ENCODE data around the gene MCTP1. TPM values are rescaled to one million over a fixed set of nuclear protein-coding genes. Genes with fewer than 3 reads are reported as not detected.

Gene MCTP1
- total RNA-seq, 1 donor from 2014 or later: not detected

GRCh38 chr5:95070866-95071265 lies 214.0 kb downstream of the MCTP1 start:
- Mint-ChIP-seq H3K4me3 (no peak overlapping the region), H3K4me1 (ENCODE audit: low read depth) (peaks cover 6% of the 10 kb centered on the region), H3K9me3 (no peaks in the 10 kb centered on the region), H3K27ac (no peak overlapping the region), H3K36me3 (ENCODE audit: low read depth) (no peaks in the 10 kb centered on the region), H3K27me3 (ENCODE audit: insufficient read depth) (peaks cover 3% of the 10 kb centered on the region)
- DNase-seq (ENCODE audit: low spot score): no peak
- intact Hi-C loops (cut with micrococcal nuclease): no loop called here

- DNase-seq (ENCODE audit: low spot score): no peak
- H3K4me3 Mint-ChIP-seq: no peak overlapping the region
- intact Hi-C loops (cut with micrococcal nuclease): no loop called here
- H3K9me3 Mint-ChIP-seq: no peaks in the 10 kb centered on the region
- H3K36me3 Mint-ChIP-seq (ENCODE audit: low read depth): no peaks in the 10 kb centered on the region
- H3K27ac Mint-ChIP-seq: no peak overlapping the region
- peaks cover 6% of the 10 kb centered on the region for H3K4me1 Mint-ChIP-seq (ENCODE audit: low read depth)
- peaks cover 3% of the 10 kb centered on the region for H3K27me3 Mint-ChIP-seq (ENCODE audit: insufficient read depth)
Measured at GRCh38 chr5:95070453-95070852, 214.4 kb downstream of the MCTP1 start.

DNA sequence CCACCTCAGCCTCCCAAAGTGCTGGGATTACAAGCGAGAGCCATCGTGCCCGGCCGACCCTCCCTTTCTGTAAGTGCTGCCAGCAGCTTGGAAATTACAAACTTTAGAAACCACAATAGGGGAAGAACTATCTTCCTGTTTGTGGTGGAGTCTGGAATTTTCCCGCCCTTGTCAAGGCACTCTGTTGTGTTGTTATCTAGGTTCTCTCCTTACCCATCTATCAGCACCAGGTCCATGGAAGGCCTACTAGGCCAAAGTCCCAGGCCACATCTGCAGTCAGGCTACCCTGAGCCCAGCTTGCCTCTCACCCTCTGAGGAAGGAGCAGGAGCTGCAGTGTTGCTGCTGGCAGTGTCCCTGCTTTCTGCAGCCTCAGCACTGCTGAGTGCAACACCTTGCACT lies 214.9 kb downstream of the MCTP1 start:
- DNase-seq (ENCODE audit: low spot score): no peak
- peaks cover 6% of the 10 kb centered on the region for H3K4me1 Mint-ChIP-seq (ENCODE audit: low read depth)
- intact Hi-C loops (cut with micrococcal nuclease): no loop called here
- H3K27me3 Mint-ChIP-seq (ENCODE audit: insufficient read depth): peaks cover 3% of the 10 kb centered on the region
- H3K9me3 Mint-ChIP-seq: no peaks in the 10 kb centered on the region
- no peaks in the 10 kb centered on the region for H3K36me3 Mint-ChIP-seq (ENCODE audit: low read depth)
- no peak overlapping the region for H3K4me3 Mint-ChIP-seq
- H3K27ac Mint-ChIP-seq: no peak overlapping the region

- Mint-ChIP-seq H3K27me3 (ENCODE audit: insufficient read depth) (peaks cover 3% of the 10 kb centered on the region), H3K36me3 (ENCODE audit: low read depth) (no peaks in the 10 kb centered on the region), H3K4me3 (no peak overlapping the region), H3K27ac (no peak overlapping the region), H3K4me1 (ENCODE audit: low read depth) (peaks cover 6% of the 10 kb centered on the region), H3K9me3 (no peaks in the 10 kb centered on the region)
- intact Hi-C loops (cut with micrococcal nuclease): no loop called here
- DNase-seq (ENCODE audit: low spot score): no peak
Measured at GRCh38 chr5:95069021-95069420, 215.9 kb downstream of the MCTP1 start.

- H3K27me3 Mint-ChIP-seq (ENCODE audit: insufficient read depth): peaks cover 3% of the 10 kb centered on the region
- intact Hi-C loops (cut with micrococcal nuclease): no loop called here
- H3K9me3 Mint-ChIP-seq: no peaks in the 10 kb centered on the region
- no peaks in the 10 kb centered on the region for H3K36me3 Mint-ChIP-seq (ENCODE audit: low read depth)
- peaks cover 6% of the 10 kb centered on the region for H3K4me1 Mint-ChIP-seq (ENCODE audit: low read depth)
- no peak overlapping the region for H3K27ac Mint-ChIP-seq
- no peak for DNase-seq (ENCODE audit: low spot score)
- no peak overlapping the region for H3K4me3 Mint-ChIP-seq
Measured at GRCh38 chr5:95068289-95068910, 216.5 kb downstream of the MCTP1 start.

DNA sequence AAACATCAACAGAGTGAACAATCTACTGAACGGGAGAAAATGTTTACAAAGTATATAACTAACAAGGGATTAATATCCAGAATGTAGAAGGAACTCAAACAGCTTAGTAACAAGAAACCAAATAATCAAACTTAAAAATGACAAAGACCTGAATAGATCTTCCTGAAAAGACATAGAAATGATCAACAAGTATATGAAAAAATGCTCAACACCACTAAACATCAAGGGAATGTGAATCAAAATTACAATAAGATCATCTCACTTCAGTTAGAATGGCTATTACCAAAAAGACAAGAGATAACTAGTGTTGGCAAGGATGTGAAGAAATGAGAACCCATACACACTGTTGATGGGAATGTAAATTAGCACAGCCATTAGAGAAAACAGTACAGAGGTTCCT lies 218.8 kb downstream of the MCTP1 start:
- peaks cover 6% of the 10 kb centered on the region for H3K4me1 Mint-ChIP-seq (ENCODE audit: low read depth)
- H3K9me3 Mint-ChIP-seq: no peaks in the 10 kb centered on the region
- no peak overlapping the region for H3K27ac Mint-ChIP-seq
- intact Hi-C loops (cut with micrococcal nuclease): no loop called here
- H3K4me3 Mint-ChIP-seq: no peak overlapping the region
- H3K36me3 Mint-ChIP-seq (ENCODE audit: low read depth): no peaks in the 10 kb centered on the region
- H3K27me3 Mint-ChIP-seq (ENCODE audit: insufficient read depth): peaks cover 3% of the 10 kb centered on the region
- no peak for DNase-seq (ENCODE audit: low spot score)

- no peak overlapping the region for H3K4me3 Mint-ChIP-seq
- H3K27ac Mint-ChIP-seq: no peak overlapping the region
- no peaks in the 10 kb centered on the region for H3K9me3 Mint-ChIP-seq
- intact Hi-C loops (cut with micrococcal nuclease): no loop called here
- DNase-seq (ENCODE audit: low spot score): no peak
- H3K36me3 Mint-ChIP-seq (ENCODE audit: low read depth): no peaks in the 10 kb centered on the region
- H3K4me1 Mint-ChIP-seq (ENCODE audit: low read depth): no peaks in the 10 kb centered on the region
- peaks cover 2% of the 10 kb centered on the region for H3K27me3 Mint-ChIP-seq (ENCODE audit: insufficient read depth)
Measured at GRCh38 chr5:95063492-95063891, 221.4 kb downstream of the MCTP1 start.

DNA sequence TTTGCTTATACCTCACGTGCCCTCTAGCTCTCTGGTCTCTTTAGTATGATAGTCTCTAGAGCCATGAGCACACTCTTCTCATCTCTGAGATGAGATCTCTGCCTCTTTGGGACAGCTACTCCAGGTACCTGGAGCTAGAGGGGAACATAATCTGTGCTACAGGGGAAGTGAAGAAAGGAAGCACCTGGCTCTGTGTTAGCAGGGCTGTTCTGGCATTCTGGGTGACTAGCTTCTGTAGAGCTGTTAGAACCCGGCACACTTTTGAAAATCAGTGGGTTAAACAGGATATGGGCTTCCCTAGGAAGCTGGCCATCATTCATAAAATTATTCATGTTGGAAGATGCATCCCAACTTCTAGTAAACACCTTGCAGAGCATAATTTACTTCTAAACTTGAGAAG lies 224.8 kb downstream of the MCTP1 start:
- DNase-seq (ENCODE audit: low spot score): no peak
- Mint-ChIP-seq H3K36me3 (ENCODE audit: low read depth) (no peaks in the 10 kb centered on the region), H3K9me3 (no peaks in the 10 kb centered on the region), H3K4me1 (ENCODE audit: low read depth) (no peaks in the 10 kb centered on the region), H3K27me3 (ENCODE audit: insufficient read depth) (peaks cover 2% of the 10 kb centered on the region), H3K27ac (no peak overlapping the region), H3K4me3 (no peak overlapping the region)
- intact Hi-C loops (cut with micrococcal nuclease): no loop called here

DNA sequence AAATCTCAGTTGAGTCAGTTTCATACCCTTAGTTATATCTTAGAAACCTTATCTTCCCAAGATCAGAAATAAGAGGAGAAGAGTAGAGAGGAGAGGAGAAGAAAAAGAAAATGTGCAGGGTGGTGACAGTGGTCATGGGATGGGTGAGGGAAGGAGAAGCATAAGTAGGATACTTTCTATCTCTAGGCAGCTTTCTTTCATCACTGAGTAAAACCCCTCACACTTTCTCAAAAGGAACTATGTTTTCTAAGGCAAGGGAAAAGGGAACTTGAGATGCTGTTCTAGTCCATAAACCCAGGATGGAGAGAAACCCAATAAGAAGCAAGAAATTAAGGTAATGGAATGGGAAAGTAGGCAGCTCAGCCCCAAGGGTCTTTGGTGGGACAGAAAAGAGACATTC lies 225.3 kb downstream of the MCTP1 start:
- Mint-ChIP-seq H3K9me3 (no peaks in the 10 kb centered on the region), H3K27me3 (ENCODE audit: insufficient read depth) (peaks cover 2% of the 10 kb centered on the region), H3K4me3 (no peak overlapping the region), H3K27ac (no peak overlapping the region), H3K36me3 (ENCODE audit: low read depth) (no peaks in the 10 kb centered on the region), H3K4me1 (ENCODE audit: low read depth) (no peaks in the 10 kb centered on the region)
- intact Hi-C loops (cut with micrococcal nuclease): no loop called here
- DNase-seq (ENCODE audit: low spot score): no peak

GRCh38 chr5:95057615-95058014 lies 227.3 kb downstream of the MCTP1 start:
- DNase-seq (ENCODE audit: low spot score): no peak
- Mint-ChIP-seq H3K4me3 (no peak overlapping the region), H3K9me3 (no peaks in the 10 kb centered on the region), H3K4me1 (ENCODE audit: low read depth) (no peaks in the 10 kb centered on the region), H3K36me3 (ENCODE audit: low read depth) (no peaks in the 10 kb centered on the region), H3K27ac (no peak overlapping the region), H3K27me3 (ENCODE audit: insufficient read depth) (peaks cover 2% of the 10 kb centered on the region)
- intact Hi-C loops (cut with micrococcal nuclease): no loop called here

DNA sequence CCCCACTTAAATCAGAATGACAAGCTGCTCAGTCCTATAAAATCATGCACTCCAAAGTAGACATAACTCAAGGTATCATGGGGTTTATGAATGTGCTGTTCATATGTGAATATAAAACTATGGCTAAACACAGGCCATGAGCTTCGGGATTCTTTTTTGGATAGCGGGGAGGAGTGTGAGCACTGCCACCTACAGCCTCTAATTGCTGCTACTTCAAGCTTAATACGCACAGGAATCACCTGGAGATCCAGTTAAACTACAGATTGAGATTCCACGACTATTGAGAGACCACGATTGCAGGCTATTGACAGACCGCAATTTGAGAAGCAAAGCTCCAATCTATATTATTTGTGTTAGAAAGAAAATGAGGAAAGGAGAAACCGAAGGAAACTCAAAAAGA lies 231.6 kb downstream of the MCTP1 start:
- Mint-ChIP-seq H3K4me3 (no peak overlapping the region), H3K27ac (no peak overlapping the region), H3K4me1 (ENCODE audit: low read depth) (no peaks in the 10 kb centered on the region), H3K9me3 (no peaks in the 10 kb centered on the region), H3K36me3 (ENCODE audit: low read depth) (no peaks in the 10 kb centered on the region), H3K27me3 (ENCODE audit: insufficient read depth) (no peaks in the 10 kb centered on the region)
- intact Hi-C loops (cut with micrococcal nuclease): no loop called here
- no peak for DNase-seq (ENCODE audit: low spot score)

DNA sequence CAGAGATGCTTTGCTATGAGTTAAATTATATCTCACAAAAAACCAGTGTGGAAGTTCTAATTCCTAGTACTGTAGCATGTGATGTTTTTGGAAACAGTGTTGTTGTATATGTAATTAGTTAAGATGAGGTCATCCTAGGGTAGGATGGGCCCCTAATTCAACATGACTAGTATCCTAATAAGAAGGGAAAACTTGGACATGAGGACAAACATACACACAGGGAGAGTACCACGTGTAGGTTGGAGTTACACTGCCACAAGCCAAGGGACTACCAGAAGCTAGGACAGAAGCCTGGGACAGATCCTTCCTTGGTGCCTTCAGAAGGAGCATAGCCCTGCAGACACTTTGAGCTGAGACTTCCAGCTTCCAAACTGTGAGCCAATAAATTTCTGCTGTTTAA lies 234.2 kb downstream of the MCTP1 start:
- no peaks in the 10 kb centered on the region for H3K36me3 Mint-ChIP-seq (ENCODE audit: low read depth)
- H3K9me3 Mint-ChIP-seq: no peaks in the 10 kb centered on the region
- no peak overlapping the region for H3K4me3 Mint-ChIP-seq
- no peaks in the 10 kb centered on the region for H3K4me1 Mint-ChIP-seq (ENCODE audit: low read depth)
- DNase-seq (ENCODE audit: low spot score): no peak
- intact Hi-C loops (cut with micrococcal nuclease): no loop called here
- H3K27ac Mint-ChIP-seq: no peak overlapping the region
- H3K27me3 Mint-ChIP-seq (ENCODE audit: insufficient read depth): no peaks in the 10 kb centered on the region

DNA sequence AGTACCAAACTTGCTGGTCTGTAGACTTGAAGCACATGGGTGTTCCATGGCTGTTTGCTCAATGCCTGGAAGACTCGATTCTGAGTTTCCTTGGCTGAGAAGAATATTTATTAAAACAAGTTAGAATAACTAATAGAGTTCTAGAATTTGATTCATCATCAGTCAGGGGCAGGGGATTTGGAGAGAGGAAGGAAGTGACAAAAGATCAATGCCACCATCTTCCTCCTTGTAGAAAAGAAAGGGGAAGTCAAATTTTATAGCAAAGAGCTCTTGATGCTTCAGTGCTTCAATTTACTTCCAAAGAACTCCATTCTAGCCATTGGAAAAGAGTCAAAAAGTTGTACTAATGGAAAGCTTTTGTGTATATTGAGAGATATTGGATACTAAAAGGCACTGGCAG lies 236.3 kb downstream of the MCTP1 start:
- DNase-seq (ENCODE audit: low spot score): no peak
- no peaks in the 10 kb centered on the region for H3K27me3 Mint-ChIP-seq (ENCODE audit: insufficient read depth)

More for the DNA sequence above, 236.3 kb downstream of the MCTP1 start:
- no peak overlapping the region for H3K27ac Mint-ChIP-seq
- no peaks in the 10 kb centered on the region for H3K9me3 Mint-ChIP-seq
- no peak overlapping the region for H3K4me3 Mint-ChIP-seq
- no peaks in the 10 kb centered on the region for H3K36me3 Mint-ChIP-seq (ENCODE audit: low read depth)
- H3K4me1 Mint-ChIP-seq (ENCODE audit: low read depth): no peaks in the 10 kb centered on the region
- intact Hi-C loops (cut with micrococcal nuclease): no loop called here

All from activated T-helper 1 cell treated with anti-CD3 and anti-CD28 coated beads, Interleukin-12 subunit alpha, Interleukin-12 subunit beta, Interleukin-2, Interleukin-4 antibody, amounts not matched to agents 30 ng/mL and 10 ng/mL and 1 ng/mL, durations not matched to agents 14 hours and 24 hours and 36 hours (primary cell).